NCI-H226 (cell line): ENCODE results near the gene RS1.

Experiments
- DNase-seq: peaks from one replicate; pipeline ENCODE4 v3.0.0-alpha.2; 2015

The RS1 gene

GRCh38 chrX:18672008-18672407 lies at the start of gene RS1:
Gene RS1, minus strand, starts transcription at chrX:18672108. Its CDS starts 40 bp downstream, at chrX:18672068.
- no peak for DNase-seq

- no peak for DNase-seq
Measured at GRCh38 chrX:18719852-18720251, 47.9 kb upstream of the RS1 start.

- no peak for DNase-seq
Measured at GRCh38 chrX:18714910-18715309, 43.0 kb upstream of the RS1 start.

GRCh38 chrX:18709833-18710232 lies 37.9 kb upstream of the RS1 start:
- no peak for DNase-seq

- no peak for DNase-seq
Measured at GRCh38 chrX:18707426-18708049, 35.6 kb upstream of the RS1 start, which contains the start of gene PPEF1. Gene PPEF1, plus strand, starts transcription at chrX:18707645. Its CDS starts 136 bp downstream, at chrX:18707781.

GRCh38 chrX:18702362-18703195 lies 30.7 kb upstream of the RS1 start:
- DNase-seq: no peak

GRCh38 chrX:18701621-18702361 lies 29.9 kb upstream of the RS1 start:
- DNase-seq: peak; percentile 37

GRCh38 chrX:18698737-18699650 lies 27.1 kb upstream of the RS1 start:
- no peak for DNase-seq

- no peak for DNase-seq
Measured at GRCh38 chrX:18696653-18697052, 24.7 kb upstream of the RS1 start.

GRCh38 chrX:18692541-18692940 lies 20.6 kb upstream of the RS1 start:
- no peak for DNase-seq

GRCh38 chrX:18691431-18691830 lies 19.5 kb upstream of the RS1 start:
- DNase-seq: no peak

GRCh38 chrX:18687856-18688495 lies 16.1 kb upstream of the RS1 start:
- no peak for DNase-seq

GRCh38 chrX:18682979-18683387 lies 11.1 kb upstream of the RS1 start:
- no peak for DNase-seq

- DNase-seq: no peak
Measured at GRCh38 chrX:18681996-18682395, 10.1 kb upstream of the RS1 start.

- DNase-seq: no peak
Measured at GRCh38 chrX:18677161-18677869, 5.4 kb upstream of the RS1 start.

GRCh38 chrX:18676470-18676869 lies 4.6 kb upstream of the RS1 start:
- DNase-seq: no peak

GRCh38 chrX:18676050-18676449 lies 4.1 kb upstream of the RS1 start:
- DNase-seq: no peak

- peak; percentile 18 for DNase-seq
Measured at GRCh38 chrX:18674788-18675735, 3.2 kb upstream of the RS1 start.

GRCh38 chrX:18674417-18674787 lies 2.5 kb upstream of the RS1 start:
- no peak for DNase-seq
